AG04450 (cell line): ENCODE measurements around the gene RASSF10. TPM values are rescaled to one million over a fixed set of nuclear protein-coding genes. Genes with fewer than 3 reads are reported as not detected.
"Not testable (repeated sequence)": the region's sequence is repeated elsewhere in the genome, so short reads cannot be mapped to it uniquely, and the experiment has no call there.

Experiments used
- CTCF ChIA-PET: fragments of 300-600, 350-600 bp; formaldehyde crosslinking; extraction: SDS; loops from one replicate; lab custom pipeline; 2022; ENCODE audit warnings: antibody characterized with exemption, inconsistent platforms; lab: Charles Lee
- POLR2A ChIA-PET: fragments of 350-600 bp; formaldehyde crosslinking; extraction: SDS; loops from one replicate; lab custom pipeline; 2021; ENCODE audit warnings: antibody characterized with exemption, inconsistent platforms; lab: Yijun Ruan, JAX
- DNase-seq: peaks from one replicate; pipeline ENCODE4 v3.0.0-alpha.2; 2011; ENCODE audit warnings: low read depth, low spot score
- H3K27ac ChIP-seq: one replicate; pipeline ENCODE4 v1.5.1; 2012; ENCODE audit warnings: low read depth, low read length, control low read depth
- H3K27me3 ChIP-seq: one replicate; pipeline ENCODE4 v1.6.0; 2012; ENCODE audit warnings: low read length; ENCODE audit not compliant: control insufficient read depth, insufficient read depth
- H3K4me3 ChIP-seq: 2 replicates; pipeline ENCODE4 v1.5.1; 2011; ENCODE audit warnings: mild to moderate bottlenecking, low read depth, low read length, control low read depth
- H3K9me3 ChIP-seq: 2 replicates; pipeline ENCODE4 v1.5.1; 2012; ENCODE audit warnings: low read length; ENCODE audit not compliant: control insufficient read depth, insufficient read depth
- polyA plus RNA-seq: library from polyadenylated mRNA; depleted of rRNA; stranded (reverse); fragments of >200 nt; gene quantifications from 2 replicates; pipeline ENCODE4 v1.2.3, GENCODE V29; 2011
- TF ChIP-seq, protein P1 (sequence below): IDR thresholded peaks from 2 replicates; pipeline ENCODE4 v1.5.1; 2011; ENCODE audit warnings: low read depth, low read length, control low read depth, inconsistent platforms

RASSF10 gene
- polyA plus RNA-seq, 1 experiment, result not detected

DNA sequence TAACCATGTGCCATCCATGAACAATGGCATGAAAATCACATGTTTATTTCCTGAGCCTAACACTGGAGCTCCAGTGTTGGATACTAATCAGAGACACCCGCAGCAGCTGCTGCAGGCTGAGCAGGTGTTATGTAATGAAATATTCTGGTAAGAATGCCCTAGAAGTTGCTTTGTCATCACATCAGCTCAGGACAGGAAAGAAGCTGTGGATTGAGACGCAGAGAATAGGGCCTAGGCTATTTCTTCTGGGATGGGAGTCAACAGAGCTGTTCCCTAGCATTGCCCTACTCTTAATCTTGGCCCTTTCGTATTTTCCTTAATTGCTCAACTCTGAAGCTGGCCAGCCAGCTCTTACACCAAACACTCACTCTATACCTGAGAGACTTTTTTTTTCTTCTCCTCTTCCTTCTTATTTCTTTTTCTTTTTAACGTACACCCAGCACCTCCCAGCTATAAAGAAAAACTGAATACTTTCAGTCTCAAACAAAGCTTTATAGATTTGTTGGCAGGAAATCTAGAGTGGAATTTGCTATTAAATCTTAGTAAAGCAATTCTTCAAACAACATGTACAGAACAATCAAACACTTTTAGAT, 31.9 kb downstream of the RASSF10 start:
- no peaks in the 10 kb centered on the region for H3K9me3 ChIP-seq
- H3K27me3 ChIP-seq, result peaks cover 43% of the 10 kb centered on the region
- H3K27ac ChIP-seq, result no peak overlapping the region
- POLR2A ChIA-PET, result interaction anchor here (0.7 kb wide), 1 partner anchor 50 kb away, joined by 3 read pairs; no protein-coding TSS in a partner anchor
- CTCF ChIA-PET, result no interaction called here
- TF ChIP-seq, protein P1, sequence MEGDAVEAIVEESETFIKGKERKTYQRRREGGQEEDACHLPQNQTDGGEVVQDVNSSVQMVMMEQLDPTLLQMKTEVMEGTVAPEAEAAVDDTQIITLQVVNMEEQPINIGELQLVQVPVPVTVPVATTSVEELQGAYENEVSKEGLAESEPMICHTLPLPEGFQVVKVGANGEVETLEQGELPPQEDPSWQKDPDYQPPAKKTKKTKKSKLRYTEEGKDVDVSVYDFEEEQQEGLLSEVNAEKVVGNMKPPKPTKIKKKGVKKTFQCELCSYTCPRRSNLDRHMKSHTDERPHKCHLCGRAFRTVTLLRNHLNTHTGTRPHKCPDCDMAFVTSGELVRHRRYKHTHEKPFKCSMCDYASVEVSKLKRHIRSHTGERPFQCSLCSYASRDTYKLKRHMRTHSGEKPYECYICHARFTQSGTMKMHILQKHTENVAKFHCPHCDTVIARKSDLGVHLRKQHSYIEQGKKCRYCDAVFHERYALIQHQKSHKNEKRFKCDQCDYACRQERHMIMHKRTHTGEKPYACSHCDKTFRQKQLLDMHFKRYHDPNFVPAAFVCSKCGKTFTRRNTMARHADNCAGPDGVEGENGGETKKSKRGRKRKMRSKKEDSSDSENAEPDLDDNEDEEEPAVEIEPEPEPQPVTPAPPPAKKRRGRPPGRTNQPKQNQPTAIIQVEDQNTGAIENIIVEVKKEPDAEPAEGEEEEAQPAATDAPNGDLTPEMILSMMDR, result no peak
- no peak for DNase-seq
- no peak overlapping the region for H3K4me3 ChIP-seq

GRCh38 chr11:13042873-13043342, 33.8 kb downstream of the RASSF10 start:
- no peak for DNase-seq
- Histone ChIP-seq H3K9me3 (no peaks in the 10 kb centered on the region), H3K27me3 (peaks cover 46% of the 10 kb centered on the region), H3K27ac (no peak overlapping the region), H3K4me3 (no peak overlapping the region)
- ChIA-PET CTCF (no interaction called here), POLR2A (no interaction called here)
- TF ChIP-seq, protein P1, result no peak

DNA sequence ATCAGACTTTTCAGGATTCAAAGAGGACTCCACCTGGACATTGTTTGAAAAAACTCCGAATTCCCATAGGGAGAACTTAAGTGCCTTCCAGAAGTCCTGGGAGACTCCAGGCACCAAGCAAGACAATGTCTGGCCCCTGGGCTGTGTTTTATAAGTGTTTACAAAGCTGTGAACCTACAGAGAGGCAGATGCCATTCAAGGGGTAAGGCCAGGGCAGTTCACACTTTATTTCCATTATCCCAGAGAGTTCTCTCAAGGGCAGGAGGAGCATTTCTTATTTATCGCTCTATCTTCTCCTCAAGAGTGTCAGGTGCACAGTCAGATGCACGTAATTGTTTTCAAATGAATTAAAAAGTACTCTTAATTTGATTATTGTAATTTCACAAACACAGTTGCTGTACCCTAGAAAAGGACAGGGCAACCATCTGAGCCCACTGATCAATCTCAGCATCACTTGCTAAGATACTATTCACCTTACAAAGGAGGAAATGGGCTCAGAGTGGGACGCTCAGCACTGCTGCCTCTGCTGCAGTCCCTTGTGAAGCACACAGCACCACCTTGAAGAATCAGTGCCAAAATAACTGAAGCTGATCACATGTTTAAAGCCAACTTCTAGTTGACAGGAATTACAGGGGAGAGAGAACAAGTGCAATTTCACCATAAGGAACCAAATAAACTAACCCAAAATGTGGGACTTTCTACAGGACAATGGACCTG, 35.0 kb downstream of the RASSF10 start:
- TF ChIP-seq, protein P1, result no peak
- Histone ChIP-seq H3K9me3 (no peaks in the 10 kb centered on the region), H3K27ac (no peak overlapping the region), H3K4me3 (no peak overlapping the region), H3K27me3 (peaks cover 44% of the 10 kb centered on the region)
- no peak for DNase-seq
- CTCF ChIA-PET, result no interaction called here
- POLR2A ChIA-PET, result no interaction called here

DNA sequence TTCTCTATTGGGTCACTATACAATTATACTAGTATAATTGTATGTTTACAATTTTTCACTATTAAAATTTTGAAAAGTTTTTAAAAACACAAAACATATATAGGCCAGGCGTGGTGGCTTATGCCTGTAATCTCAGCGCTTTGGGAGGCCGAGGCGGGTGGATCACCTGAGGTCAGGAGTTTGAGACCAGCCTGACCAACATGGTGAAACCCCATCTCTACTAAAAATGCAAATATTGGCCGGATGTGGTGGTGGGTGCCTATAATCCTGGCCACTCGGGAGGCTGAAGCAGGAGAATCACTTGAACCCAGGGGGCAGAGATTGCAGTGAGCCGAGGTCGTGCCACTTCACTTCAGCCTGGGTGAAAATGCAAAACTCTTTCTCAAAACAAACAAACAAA, 36.0 kb downstream of the RASSF10 start:
- CTCF ChIA-PET, DNase-seq, H3K9me3 ChIP-seq, H3K4me3 ChIP-seq, H3K27ac ChIP-seq, POLR2A ChIA-PET: not testable (repeated sequence)
- peaks cover 44% of the 10 kb centered on the region for H3K27me3 ChIP-seq

- H3K27ac ChIP-seq, result no peak overlapping the region
- TF ChIP-seq, protein P1, result no peak
- ChIA-PET CTCF (no interaction called here), POLR2A (no interaction called here)
- DNase-seq, result no peak
- H3K27me3 ChIP-seq, result peaks cover 44% of the 10 kb centered on the region
- no peak overlapping the region for H3K4me3 ChIP-seq
- H3K9me3 ChIP-seq, result no peaks in the 10 kb centered on the region
Measured at GRCh38 chr11:13045734-13046133, 36.6 kb downstream of the RASSF10 start.
